ENCODE data around the gene TMEM132C. TPM values are rescaled to one million over a fixed set of nuclear protein-coding genes. Genes with fewer than 3 reads are reported as not detected.

Gene TMEM132C
- total RNA-seq, 2 donors from 2014 or later: 0.46 to 5.3 TPM

DNA sequence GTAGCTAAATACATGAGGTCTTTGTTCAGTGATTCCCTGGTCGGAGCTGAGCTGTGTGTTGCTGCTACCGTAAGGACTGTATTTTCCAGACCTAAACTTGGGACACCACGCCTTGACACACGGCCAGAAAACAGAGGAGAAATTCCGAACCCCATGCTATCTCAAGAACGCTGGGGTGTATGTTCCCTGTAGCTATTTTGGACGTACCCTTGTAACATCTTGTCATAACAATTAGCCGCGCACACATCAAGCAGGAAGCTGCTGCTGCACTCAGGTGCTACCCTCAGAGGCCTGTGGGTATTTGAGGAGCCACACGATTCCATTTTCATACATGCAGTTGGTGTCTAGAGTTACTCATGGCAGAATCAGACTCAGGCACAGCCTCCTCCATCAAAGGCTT lies 255.0 kb downstream of the TMEM132C start:
- H3K4me1 ChIP-seq (replicated peaks): no peaks in the 10 kb centered on the region
- no peak for DNase-seq (ENCODE audit: low spot score)
- no peak overlapping the region for H3K27ac ChIP-seq
- WGBS: 90% methylated on average over 10 of the region's 10 CpGs
- TF ChIP-seq, protein P1, sequence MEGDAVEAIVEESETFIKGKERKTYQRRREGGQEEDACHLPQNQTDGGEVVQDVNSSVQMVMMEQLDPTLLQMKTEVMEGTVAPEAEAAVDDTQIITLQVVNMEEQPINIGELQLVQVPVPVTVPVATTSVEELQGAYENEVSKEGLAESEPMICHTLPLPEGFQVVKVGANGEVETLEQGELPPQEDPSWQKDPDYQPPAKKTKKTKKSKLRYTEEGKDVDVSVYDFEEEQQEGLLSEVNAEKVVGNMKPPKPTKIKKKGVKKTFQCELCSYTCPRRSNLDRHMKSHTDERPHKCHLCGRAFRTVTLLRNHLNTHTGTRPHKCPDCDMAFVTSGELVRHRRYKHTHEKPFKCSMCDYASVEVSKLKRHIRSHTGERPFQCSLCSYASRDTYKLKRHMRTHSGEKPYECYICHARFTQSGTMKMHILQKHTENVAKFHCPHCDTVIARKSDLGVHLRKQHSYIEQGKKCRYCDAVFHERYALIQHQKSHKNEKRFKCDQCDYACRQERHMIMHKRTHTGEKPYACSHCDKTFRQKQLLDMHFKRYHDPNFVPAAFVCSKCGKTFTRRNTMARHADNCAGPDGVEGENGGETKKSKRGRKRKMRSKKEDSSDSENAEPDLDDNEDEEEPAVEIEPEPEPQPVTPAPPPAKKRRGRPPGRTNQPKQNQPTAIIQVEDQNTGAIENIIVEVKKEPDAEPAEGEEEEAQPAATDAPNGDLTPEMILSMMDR (IDR thresholded peaks at IDR 0.05): no peak
- TF ChIP-seq POLR2A (IDR thresholded peaks at IDR 0.05) (no peak), POLR2AphosphoS5 (IDR thresholded peaks at IDR 0.05) (no peak)
- no peaks in the 10 kb centered on the region for H3K9me3 ChIP-seq
- no peaks in the 10 kb centered on the region for H3K27me3 ChIP-seq (replicated peaks; ENCODE audit: insufficient read depth)
- intact Hi-C loops (cut with DNase I): no loop called here
- no peak overlapping the region for H3K4me3 ChIP-seq
- H3K36me3 ChIP-seq: no peaks in the 10 kb centered on the region

DNA sequence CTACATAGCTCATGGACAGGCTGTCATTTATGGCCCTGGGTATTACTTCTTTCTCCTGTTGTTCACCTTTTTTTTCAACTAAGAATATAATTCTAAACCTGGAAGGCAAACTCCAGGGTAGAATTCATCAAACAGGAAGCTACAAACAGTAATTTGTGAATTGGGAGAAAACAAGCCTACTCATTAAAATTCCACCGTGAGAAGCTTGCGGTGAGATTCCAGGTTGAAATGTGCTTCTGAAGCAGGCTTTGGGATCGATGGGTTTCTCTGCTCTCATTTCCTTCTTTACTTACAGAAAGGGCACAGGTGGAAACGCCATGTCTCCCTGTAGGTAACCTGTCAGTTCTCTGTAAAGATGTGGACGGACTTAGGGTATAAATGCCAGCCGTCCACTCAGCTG lies 257.5 kb downstream of the TMEM132C start:
- Histone ChIP-seq H3K27me3 (replicated peaks; ENCODE audit: insufficient read depth) (no peaks in the 10 kb centered on the region), H3K36me3 (no peaks in the 10 kb centered on the region), H3K4me3 (no peak overlapping the region), H3K4me1 (replicated peaks) (no peaks in the 10 kb centered on the region), H3K27ac (no peak overlapping the region), H3K9me3 (no peaks in the 10 kb centered on the region)
- TF ChIP-seq POLR2AphosphoS5 (IDR thresholded peaks at IDR 0.05): no peak
- TF ChIP-seq, protein P1 (IDR thresholded peaks at IDR 0.05): no peak
- no peak for TF ChIP-seq POLR2A (IDR thresholded peaks at IDR 0.05)
- 45% methylated on average over 6 of the region's 6 CpGs for WGBS
- intact Hi-C loops (cut with DNase I): no loop called here
- DNase-seq (ENCODE audit: low spot score): no peak

DNA sequence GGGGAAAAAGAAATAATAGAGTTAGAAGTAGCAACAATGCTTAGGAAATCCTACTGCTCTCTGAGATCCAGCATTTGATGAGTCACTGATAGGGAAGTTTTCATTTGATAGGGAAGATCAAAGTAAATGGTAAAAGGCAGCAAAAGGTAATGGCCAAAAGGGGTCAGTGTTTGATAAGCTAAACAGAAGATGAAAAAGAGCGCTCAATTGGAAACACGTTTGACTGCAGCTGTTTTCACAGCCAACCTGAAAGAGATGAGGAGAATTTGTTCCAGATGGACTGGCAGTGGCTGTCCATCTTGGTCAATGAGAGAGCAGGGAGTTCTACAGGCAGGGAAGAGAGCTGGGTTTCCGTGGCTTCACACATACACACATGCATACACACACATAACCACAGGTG lies 264.2 kb downstream of the TMEM132C start:
- Histone ChIP-seq H3K36me3 (no peaks in the 10 kb centered on the region), H3K4me1 (replicated peaks) (no peaks in the 10 kb centered on the region), H3K4me3 (no peak overlapping the region), H3K27me3 (replicated peaks; ENCODE audit: insufficient read depth) (no peaks in the 10 kb centered on the region), H3K27ac (no peak overlapping the region), H3K9me3 (no peaks in the 10 kb centered on the region)
- 56% methylated on average over 3 of the region's 3 CpGs for WGBS
- TF ChIP-seq POLR2AphosphoS5 (IDR thresholded peaks at IDR 0.05) (no peak), POLR2A (IDR thresholded peaks at IDR 0.05) (no peak)
- TF ChIP-seq, protein P1 (IDR thresholded peaks at IDR 0.05): no peak
- DNase-seq (ENCODE audit: low spot score): no peak
- intact Hi-C loops (cut with DNase I): no loop called here

DNA sequence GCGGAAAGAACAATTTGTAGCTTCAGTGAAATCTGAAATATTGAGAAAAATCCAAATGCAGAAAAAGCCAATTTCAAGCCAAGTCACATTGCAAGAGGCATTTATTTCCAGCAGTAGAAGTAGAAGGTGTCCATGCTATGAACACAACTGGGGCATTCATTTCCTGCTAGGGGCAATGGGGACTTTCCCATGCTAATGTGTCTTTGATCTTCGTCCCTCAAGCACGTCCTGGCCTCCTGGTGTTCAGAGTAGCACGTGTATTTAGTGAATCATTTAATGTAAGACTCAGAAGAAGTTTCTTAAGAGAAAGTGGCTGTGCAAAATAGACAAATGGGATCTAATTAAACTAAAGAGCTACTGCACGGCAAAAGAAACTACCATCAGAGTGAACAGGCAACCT lies 267.9 kb downstream of the TMEM132C start:
- Histone ChIP-seq H3K4me3 (no peak overlapping the region), H3K9me3 (no peaks in the 10 kb centered on the region), H3K27me3 (replicated peaks; ENCODE audit: insufficient read depth) (no peaks in the 10 kb centered on the region), H3K4me1 (replicated peaks) (no peaks in the 10 kb centered on the region), H3K27ac (no peak overlapping the region), H3K36me3 (no peaks in the 10 kb centered on the region)
- TF ChIP-seq POLR2AphosphoS5 (IDR thresholded peaks at IDR 0.05) (no peak), POLR2A (IDR thresholded peaks at IDR 0.05) (no peak)
- TF ChIP-seq, protein P1 (IDR thresholded peaks at IDR 0.05): no peak
- DNase-seq (ENCODE audit: low spot score): no peak
- intact Hi-C loops (cut with DNase I): no loop called here
- WGBS: 69% methylated on average over 5 of the region's 5 CpGs

DNA sequence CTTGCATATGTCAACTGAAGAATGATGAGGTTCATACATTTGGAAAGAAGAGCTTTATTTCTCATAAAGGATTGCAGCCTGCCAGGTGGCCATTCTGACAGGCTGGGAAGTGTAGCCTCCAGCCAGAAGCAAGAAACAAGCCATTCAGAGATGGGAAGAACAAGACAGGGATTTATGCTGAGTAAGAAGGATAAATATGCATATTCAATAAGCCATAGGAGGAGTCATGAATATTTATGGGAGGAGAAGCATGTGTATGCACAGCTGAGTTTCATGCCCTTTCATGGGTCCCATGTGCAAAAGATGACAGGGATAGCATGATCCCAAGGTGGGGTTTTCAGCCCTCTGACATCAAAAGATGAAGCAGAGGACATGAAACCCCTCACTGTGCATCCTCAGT lies 269.8 kb downstream of the TMEM132C start:
- no peaks in the 10 kb centered on the region for H3K36me3 ChIP-seq
- H3K27ac ChIP-seq: no peak overlapping the region
- DNase-seq (ENCODE audit: low spot score): no peak
- no peak for TF ChIP-seq POLR2AphosphoS5 (IDR thresholded peaks at IDR 0.05)
- no peak for TF ChIP-seq POLR2A (IDR thresholded peaks at IDR 0.05)
- TF ChIP-seq, protein P1 (IDR thresholded peaks at IDR 0.05): no peak
- no peaks in the 10 kb centered on the region for H3K4me1 ChIP-seq (replicated peaks)
- intact Hi-C loops (cut with DNase I): no loop called here
- no peak overlapping the region for H3K4me3 ChIP-seq
- H3K27me3 ChIP-seq (replicated peaks; ENCODE audit: insufficient read depth): no peaks in the 10 kb centered on the region
- H3K9me3 ChIP-seq: no peaks in the 10 kb centered on the region
